Stimulated activated CD4-positive, alpha-beta T cell treated with anti-CD3 and anti-CD28 coated beads, Interleukin-15, amount 100 ng/mL, for 48 hours (primary cell): ENCODE data around the gene ATIC.
"Not testable (repeated sequence)": the region's sequence is repeated elsewhere in the genome, so short reads cannot be mapped to it uniquely, and the experiment has no call there.

Experiments
- DNase-seq, 2 donors: peaks; one replicate each; pipeline ENCODE4 v3.0.0-alpha.2; 2020; ENCODE audit warnings: low read depth in 2 of 2

Gene ATIC

DNA sequence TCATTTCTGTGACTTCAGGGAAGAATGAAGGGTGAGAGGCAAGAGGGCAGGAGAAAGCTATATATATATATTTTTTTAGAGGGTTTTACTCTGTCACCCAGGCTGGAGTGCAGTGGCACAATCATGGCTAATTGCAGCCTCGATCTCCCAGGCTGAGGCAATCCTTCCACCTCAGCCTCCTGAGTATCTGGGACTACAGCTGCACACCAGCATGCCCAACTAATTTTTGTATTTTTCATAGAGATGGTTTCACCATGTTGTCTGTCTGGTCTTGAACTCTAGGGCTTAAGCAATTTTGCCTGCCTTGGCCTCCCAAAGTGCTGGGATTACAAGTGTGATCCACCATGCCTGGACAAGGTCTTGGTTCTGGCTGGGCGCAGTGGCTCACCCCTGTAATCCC, 3.4 kb downstream of the ATIC start:
- DNase-seq: no peak

DNA sequence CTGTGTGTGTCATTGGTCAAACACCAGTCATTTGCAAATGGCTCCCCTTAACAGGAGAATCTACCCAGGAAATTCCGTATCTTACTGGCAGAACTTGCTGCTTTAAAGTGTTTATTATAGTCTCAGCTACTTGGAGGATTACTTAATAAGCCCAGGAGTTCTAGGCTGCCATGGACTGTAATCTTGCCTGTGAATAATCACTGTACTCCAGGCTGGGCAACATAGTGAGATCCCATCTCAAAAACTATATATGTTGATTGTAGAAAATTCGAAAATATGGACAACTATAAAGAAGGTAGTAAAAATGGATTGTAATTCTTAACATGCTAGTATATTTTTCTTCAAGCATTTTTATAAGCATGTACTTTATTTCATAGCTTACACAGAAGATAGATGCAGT, 4.5 kb downstream of the ATIC start:
- no peak for DNase-seq

DNA sequence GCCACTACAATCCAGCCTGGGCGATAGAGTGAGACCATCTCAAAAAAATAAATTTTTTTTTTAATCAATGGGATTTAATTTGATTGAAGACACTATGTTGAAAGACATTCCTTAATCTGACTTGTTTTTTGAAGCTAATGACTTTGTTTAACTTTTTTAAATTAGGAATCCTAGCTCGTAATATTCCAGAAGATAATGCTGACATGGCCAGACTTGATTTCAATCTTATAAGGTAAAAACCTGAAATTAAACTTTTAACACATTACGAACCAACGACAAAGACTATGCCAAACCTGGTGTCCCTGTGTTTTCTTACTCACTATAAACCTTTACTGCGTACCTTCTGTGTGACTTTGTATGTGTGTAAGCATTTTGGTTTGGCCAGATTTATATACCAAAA, 7.6 kb downstream of the ATIC start:
- DNase-seq: no peak

DNA sequence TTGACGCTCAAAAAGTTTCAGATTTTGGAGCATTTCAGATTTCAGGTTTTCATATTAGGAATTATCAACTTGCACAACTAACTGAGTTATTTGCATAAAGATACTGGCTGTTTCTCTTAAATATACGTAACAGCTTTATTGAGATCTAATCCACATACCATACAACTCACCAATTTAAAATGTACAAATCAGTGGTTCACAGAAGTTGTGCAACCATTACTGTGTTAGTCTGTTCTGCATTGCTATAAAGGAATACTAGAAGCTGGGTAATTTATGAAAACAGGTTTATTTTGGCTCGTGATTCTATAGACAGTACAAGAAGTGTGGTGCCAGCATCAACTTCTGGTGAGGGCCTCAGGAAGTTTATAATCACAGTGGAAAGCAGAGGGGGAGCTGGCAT, 8.2 kb downstream of the ATIC start:
- DNase-seq: no peak

DNA sequence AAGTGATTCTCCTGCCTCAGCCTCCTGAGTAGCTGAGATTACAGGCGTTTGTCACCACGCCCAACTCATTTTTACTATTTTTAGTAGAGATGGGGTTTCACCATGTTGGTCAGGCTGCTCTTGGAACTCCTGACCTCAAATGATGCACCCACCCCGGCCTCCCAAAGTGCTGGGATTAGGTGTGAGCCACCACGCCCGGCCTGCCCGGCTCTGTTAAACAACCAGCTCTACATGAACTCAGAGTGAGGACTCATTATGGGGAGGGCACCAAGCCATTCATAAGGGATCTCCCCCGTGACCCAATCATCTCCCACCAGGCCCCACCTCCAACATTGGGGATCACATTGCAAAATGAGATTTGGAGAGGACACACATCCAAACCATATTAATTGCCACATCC, 8.8 kb downstream of the ATIC start:
- DNase-seq: no peak

DNA sequence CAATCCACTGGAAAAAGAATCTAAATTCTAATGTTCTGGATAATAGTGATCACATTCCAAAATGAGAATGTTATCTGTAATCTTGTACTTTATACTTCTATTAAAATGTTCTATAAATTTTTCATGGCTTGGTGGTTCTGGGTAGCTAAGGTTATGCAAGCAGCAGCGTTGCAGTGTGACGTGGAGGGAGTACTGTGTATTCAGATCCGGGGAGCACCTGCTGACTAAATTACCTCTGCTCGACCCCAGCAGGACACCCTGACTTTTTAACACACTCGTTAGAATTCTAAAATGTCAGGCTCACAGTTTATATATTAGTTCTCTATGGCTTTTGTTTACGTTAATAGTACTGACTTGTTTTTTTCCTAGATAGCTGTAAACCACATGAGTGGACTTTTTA, 13.0 kb downstream of the ATIC start:
- no peak for DNase-seq

DNA sequence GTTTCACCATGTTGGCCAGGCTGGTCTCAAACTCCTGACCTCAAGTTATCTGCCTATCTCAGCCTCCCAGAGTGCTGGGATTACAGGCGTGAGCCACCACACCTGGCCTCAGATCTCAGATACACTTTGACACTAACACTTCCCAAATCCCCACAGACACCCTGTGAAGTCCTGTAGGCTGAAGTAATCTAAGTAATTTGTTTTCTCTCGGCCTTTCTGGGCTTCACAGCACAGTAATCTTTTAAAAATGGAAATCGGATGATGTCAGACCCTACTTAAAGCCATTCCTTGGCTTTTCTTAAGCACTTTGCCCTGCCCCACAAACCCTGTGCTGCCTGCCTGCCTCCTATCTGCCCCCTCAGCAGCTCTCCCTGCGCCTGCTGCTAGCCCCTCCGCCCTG, 16.2 kb downstream of the ATIC start:
- no peak for DNase-seq

DNA sequence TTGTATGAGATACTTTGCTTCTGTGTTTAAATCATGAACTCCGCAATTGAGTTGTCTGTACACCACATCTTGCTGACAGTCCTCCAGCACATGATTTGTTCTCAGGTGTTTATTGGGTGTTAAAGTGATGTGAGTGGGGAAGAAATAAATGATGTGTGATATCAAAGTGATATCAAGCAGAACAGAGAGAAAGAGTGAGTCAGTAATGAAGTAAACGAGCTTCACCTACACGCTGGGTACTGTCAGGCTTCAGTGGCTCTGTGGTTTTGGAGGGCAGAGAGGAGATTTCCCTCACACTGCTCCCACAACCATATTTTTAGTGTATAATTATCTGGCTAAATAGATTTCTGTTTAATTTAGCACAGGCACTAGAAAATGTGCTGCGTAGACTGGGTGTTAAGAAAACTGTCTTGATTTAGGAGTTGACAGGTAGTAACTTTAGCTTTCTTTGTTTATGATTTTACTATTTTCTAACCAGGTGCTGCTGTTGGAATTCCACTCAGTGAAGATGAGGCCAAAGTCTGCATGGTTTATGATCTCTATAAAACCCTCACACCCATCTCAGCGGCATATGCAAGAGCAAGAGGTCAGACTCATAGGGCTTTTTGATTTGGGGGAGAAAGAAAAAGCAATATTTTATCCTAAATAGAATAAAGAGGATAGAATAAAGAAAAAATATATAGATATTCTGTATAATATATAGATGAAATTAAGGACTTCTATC, 21.2 kb downstream of the ATIC start:
- DNase-seq: no peak

DNA sequence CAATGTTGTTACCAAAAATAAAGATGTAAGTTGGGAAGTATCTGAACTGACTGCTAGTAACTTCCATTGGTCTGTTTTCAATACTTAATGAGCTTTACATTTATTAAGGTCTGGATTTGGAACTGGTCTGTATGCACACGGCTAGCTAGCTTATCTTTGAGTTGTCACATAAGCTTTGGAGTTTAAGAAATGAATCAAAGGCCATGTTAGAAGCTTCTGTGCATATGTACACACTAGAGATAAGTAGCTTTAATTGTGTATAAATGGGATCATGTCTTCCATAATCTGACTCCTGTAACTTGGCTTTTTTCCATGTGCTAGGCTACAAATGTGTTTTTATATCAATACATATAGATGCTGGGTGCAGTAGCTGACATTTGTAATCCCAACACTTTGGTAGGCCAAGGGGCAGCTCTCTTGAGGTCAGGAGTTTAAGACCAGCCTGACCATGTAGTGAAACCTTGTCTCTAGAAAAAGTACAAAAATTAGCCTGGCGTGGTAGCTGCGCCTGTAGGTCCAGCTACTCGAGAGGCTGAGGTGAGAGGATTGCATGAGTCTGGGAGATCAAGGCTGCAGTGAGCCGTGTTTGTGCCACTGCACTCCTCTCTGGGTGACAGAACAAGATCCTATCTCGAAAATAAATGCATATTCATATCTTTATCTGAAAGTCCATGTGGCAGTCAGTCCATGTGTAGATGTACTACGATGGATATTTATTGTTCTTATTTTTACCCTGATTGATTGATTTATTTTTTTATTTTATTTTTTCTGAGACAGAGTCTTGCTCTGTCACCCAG, 27.2 kb downstream of the ATIC start:
- DNase-seq: no peak

DNA sequence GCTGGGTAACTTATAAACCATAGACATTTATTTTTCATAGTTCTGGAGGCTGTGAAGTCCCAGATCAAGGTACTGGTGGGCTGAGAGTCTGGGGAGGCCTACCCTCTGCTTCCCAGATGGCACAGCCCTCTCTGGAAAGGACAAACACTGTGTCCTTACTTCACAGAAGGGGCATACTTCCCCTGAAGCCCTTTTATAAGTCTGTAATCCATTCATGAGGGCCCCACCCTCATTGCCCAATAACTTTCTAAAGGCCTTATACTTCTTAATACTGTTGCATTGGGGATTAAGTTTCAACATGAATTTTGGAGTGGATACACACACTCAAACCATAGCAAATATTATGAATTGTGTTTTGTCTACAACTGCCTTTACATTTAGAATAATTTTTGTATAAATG, 36.0 kb downstream of the ATIC start:
- DNase-seq: no peak

DNA sequence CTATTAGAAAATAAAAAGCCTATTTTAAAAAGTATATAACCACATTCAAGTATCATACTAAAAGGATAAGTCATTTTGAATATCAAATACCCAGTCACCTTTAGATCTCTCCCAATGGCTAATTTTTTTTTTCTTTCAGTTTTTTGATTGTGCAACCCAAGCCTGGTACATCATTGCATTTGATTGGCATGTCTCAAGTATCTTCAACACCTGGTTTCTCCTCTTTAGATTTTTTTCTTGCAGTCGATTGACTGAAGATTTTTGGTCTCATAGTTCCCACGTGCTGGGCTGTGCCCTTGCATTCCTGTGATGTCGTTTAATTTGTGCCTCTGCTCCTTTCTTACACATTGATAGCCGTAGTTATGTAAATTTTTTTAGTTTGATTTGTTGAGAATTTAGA, 40.7 kb downstream of the ATIC start:
- DNase-seq: no peak

DNA sequence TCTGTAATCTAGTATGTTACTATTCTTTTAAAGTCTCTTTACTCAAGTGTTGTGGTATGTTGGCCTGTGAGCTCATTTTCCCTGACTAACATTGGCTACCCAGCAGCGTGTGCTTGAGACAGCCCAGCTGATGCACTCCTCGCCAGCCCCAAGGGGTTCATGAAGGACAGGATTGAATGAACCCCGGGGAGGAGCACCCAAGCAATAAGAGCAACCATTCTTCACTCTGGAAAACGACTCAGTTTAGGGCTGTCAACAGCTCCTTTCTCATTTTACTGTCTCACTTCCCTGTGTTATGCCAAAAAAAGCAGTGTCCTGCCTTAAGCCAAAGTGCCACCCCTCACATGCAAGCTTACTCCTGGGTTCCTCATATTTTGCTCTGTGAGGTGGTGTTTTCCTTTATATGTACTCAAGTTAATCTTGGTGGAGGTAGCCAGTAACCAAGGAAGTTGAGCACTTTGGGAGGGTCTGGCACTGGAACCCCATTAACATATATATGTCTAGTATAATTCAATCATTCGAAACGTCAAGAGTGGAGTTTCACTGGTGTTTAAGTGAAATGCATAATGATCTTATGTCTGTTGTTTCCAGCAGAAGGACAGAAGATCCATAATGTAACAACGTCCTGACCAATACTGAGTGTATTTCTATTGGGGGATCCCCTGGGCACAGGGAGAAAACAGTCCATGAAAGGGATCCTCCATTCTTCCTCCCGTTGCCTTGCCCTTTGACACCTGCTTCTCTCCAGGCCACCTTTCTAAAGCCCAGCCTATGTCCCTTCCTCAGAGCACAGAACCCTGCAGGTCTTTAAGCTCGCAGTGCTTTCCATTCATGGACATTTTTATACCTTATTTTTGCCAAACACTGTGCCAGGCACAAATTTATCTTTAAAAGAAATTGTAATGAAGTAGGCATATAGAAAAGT, 43.2 kb downstream of the ATIC start:
- no peak for DNase-seq

DNA sequence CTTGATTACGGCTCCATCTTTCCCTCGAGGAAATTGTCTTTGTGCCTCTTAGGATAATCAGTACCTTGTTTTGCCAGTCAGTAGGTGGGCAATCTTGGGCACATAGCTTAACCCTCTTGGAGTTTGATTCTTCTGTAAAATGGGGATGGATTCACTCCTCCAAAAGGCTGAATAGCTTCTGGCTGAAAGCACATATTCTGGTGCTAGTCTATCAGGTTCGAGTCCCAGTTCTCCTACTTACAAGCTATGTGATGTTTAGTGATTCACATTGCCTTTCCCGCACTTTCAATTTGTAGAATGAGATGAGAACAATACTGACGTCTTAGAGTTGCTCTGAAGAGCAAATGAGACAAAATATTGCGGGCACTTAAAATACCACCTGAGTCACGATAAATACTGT, 43.9 kb downstream of the ATIC start:
- no peak for DNase-seq

DNA sequence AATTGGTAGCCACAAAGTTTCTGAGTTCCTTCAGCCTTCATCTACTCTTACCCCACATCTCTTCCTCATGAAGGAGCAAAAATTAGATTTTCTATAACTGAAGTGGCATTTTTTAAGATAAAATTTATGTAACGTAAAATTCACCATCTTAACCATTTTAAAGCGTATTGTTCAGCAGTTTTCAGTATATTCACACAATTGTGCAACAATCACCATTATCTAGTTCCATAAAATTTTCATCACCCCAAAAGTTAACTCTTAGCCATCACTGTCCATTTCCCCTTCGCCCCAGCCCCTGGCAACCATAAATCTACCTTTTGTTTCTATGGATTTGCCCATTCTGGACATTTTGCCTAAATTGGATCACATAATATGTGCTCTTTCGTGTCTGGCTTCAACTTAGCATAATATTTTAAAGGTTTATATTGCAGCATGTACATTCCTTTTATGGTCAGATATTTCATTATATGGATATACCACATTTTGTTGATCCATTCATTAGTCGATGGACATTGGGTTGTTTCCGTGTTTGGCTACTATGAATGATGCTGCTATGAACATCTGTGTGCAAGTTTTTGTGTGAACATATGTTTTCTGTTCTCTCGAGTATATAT, 44.6 kb downstream of the ATIC start:
- DNase-seq: no peak

DNA sequence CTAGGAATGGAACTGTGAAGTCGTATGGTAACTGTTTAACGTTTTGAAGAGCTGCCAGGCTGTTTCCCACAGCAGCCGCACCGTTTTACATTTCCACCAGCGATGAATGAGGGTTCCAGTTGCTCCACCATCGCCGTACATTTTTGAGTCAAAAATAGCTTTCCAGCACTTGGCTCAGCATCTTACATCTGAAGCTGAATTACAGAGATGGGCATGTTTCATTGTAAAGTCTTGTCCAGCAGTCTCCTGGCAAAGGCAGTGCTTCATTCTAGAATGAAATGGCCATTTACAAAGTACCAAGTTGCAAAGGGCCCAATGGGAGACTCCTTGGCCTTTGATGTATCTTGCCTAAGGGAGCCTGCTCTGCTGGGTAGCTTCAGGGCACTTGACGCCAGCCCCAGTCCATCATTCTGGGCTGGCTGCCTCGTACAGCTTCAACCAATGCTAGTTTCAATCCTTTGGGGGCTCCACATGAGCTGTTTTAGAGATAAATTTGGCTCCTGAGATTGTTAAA, 45.1 kb downstream of the ATIC start:
- no peak for DNase-seq

DNA sequence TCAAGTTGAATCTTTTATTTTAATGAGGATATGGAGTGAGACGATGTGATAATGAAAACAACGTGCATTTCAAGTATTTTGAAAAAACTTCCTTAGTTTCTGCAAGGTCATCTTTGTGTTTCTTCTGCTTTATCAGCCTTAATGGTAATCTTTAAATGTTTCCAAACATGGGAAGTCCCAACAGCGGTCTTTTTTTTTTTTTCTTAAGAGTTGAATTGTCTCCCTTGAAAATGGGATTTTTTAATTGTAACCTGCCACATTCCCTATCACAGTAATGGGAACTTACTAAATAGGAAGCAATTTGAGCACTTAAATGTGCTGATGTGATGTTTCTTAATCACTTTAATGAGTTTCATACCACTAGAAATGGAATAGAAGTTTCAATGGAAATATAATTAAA, 45.8 kb downstream of the ATIC start:
- DNase-seq: no peak

DNA sequence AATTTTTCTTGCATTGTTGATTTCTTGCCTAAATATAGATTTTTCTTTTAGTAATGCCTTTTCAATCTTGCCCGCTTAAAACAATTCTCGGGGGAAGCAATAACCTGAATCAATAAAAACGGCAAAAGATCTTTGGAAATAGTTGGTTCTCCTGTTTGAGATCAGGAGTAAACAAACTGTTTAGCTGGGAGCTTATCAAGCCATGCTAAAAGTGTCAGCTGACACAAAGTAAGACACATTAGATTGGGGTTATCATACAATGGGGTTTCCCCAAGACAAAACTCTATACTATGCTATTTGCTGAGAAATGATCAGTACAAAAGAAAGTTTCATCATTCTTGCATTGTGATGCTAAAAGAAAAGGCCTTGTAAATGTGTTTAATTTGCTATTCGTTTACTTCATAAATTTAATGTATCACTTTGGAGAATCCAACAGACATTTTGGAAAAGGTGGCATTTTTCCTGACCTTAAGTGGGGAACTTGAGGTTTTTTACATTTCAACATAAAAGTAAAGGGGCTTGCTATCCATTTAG, 46.5 kb downstream of the ATIC start:
- no peak for DNase-seq

DNA sequence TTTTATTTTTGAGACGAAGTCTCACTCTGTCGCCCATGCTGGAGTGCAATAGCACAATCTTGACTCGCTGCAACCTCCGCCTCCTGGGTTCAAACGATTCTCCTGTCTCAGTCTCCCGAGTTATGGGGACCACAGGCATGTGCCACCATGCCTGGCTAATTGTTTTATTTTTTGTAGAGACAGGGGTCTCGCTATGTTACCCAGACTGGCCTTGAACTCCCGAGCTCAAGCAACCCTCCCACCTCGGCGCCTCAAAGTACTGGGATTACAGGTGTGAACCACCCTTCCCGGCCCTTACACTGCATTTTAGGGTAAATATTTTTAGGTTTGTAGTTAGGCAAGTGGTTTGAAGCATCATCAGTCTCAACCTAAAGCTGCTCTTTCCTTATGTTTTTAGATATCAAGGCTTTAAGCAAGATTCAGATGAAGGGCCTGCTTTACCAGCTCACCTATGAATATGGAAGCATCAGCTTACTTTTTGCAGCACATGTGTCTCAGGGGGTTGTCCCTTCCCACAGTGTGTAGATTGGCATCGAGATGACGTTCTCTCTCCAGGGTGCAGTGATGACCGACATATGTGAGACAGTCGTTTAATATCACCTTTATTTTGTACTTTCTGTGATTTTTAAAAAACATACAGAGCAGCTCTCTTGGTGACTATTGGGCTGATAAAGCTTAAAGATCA, 47.2 kb downstream of the ATIC start:
- no peak for DNase-seq

DNA sequence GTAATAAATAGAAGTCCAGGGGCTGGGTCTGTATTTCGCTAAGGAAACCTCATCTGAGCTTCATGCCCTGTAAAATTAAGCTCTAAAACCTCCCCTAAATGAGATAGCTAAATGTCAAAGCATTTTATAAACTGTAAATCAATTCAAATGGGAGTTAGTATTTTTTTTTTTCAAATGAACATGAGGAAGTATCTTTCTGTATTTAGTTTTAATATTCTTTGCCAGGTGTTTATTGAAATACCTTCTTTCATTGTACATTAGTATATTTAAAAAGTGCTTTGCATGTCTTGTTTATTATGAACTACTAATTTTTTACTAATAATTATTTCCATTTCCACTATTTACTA, 47.7 kb downstream of the ATIC start:
- no peak for DNase-seq

DNA sequence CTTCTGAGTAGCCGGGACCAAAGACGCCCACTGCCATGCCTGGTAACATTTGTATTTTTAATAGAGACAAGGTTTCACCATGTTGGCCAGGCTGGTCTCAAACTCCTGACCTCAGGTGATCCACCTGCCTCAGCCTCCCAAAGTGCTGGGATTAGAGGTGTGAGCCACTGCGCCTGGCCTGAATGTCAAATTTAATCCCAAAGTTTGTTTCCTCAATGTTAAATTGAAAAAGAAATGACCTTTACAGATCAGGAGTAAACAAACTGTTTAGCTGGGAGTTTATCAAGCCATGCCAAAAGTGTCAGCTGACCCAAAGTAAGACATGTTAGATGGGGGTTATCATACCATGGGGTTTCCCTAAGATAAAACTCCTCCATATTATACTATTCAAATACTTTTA, 48.2 kb downstream of the ATIC start:
- DNase-seq: not testable (repeated sequence)

DNA sequence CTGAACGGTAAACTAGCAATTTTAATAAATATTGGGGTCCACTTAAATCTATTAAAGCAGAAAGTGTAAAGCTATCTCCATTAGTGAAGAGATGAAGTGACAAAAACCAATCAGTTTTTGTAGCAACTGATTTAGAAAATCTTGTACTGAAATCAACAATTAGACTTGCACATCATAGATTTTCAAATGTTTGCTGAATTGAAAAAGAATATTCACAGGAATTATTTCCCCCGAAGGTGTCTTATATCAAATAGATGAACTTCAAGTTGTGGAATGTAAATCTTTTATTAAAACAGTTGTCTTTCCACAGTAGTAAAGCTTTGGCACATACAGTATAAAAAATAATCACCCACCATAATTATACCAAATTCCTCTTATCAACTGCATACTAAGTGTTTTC, 48.7 kb downstream of the ATIC start:
- DNase-seq: no peak
